NCI-H69 (cell line): Measurements from ENCODE around the gene MAP3K8.

Source experiments
- DNase-seq: peaks from one replicate; lab custom pipeline; 2025; lab: John Stamatoyannopoulos, UW

Gene MAP3K8

DNA sequence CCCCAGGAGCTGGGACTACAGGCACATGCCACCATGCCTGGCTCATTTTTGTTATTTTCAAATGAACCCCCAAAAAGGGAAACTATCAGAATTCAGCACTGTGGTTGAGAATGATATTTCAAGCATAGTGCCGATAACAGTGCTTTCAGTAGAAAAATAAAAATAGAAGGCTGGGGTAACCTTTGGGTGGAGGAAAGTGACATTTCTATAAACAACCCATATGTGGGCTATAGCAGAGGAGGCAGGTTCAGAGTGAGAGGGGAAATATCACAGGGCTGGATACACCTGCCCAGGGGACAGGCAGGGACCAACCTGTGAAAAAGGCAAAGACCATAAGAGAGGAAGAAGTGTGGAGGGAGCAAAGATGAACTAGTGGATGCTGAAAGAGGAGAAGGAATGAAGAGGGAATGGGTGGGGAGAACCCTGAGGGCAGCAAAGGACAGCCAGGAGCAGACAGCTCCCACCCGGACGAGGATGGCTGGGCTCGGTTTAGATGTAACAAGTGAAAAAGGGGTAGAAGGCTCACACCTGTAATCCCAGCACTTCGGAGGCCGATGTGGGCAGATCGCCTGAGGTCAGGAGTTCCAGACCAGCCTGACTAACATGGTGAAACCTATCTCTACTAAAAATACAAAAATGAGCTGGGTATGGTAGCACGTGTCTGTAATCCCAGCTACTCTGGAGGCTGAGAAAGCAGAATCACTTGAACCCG is 56.5 kb downstream of the MAP3K8 start:
- no peak for DNase-seq

DNA sequence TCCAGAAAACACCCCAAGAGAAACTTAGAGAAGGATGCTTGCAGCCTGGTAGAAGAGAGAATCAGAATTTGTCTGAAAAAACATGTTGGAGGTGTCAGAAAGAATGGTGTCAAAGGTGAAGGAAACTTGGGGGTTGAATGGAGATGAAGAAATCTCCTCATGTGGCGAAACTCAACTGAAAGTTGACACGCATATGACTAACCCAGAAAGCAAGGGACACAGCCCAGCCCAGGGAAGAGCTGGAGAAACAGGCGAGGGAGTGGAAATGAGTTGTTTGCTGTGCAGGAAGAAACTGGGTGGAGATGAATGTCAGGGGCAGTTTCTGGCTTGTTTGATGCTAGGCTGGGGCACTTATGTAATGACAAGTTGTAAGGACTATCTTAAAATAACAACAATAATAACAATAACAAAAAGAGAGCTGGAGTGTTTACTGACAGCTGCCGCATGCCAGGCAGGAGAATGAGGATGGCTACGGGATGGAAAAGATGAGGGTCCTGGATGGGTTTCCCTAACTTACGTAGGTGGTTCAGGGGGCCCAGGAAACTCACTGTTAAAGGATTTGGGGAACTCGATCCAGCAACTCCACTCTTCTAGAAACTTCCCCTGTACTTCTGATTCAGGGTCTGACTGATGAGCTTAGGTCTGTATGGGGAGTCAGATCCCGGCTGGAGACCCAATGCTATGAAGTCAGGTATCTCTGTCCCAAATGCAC is 57.4 kb downstream of the MAP3K8 start:
- no peak for DNase-seq

GRCh38 chr10:30491916-30492515 is 58.0 kb downstream of the MAP3K8 start:
- no peak for DNase-seq

- DNase-seq, result no peak
Observed at GRCh38 chr10:30493609-30494530, 59.9 kb downstream of the MAP3K8 start.

GRCh38 chr10:30494558-30494957 is 60.6 kb downstream of the MAP3K8 start:
- DNase-seq, result no peak

DNA sequence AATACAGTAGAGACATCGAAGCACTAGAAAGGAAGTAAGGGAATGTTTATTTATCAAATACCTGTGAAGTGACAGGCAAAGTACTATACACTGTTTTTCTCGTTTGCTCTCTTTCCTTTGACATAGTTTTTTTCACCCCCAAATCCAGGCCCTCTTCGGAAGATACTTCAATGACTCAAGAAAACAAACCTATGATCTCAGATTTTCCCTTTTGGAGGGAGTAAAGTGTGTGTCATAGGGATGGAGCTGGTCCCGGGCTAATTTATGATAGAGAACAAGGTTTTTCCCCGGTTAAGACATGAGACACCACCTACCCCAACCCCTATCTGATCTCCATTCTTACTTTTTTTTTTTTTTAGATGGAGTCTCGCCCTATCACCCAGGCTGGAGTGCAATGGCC is 61.7 kb downstream of the MAP3K8 start:
- no peak for DNase-seq

DNA sequence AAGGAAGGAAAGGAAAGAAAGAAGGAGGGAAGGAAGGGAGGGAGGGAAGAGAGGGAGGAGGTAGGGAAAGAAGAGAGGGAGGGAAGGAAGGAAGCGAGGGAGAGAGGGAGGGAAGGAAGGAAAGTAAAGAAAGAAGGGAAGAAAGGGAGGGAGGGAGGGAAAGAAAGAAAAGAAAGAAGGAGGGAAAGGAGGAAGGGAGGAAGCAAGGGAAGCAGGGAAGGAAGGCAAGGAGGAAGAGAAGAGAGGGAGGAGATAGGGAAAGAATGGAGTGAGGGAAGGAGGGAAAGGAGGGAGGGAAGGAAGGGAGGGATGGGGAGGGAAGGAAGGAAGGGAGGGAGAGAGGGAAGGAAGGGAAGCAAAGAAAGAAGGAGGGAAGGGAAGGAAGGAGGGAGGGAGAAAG is 65.8 kb downstream of the MAP3K8 start:
- DNase-seq, result no peak

DNA sequence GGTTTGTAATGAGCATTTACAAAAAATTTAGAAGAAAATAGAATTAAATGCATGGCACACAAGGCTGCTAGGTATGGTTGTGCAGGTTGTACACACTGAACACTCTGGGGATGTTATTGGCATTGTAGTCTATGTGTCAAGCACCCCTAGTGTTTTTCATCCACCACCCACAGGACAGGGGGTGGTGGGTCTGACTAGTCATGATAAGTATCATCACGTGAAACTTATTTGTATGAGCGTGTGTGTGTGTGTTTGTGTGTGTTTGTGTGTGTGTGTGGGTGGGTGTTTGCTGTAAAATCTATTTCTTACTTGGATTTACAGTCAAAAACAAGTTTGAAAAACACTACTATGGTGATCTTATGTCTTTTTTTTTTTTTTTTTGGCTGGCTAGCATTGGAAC is 66.5 kb downstream of the MAP3K8 start:
- DNase-seq, result no peak

- no peak for DNase-seq
Observed at GRCh38 chr10:30500963-30501504, 67.0 kb downstream of the MAP3K8 start.

DNA sequence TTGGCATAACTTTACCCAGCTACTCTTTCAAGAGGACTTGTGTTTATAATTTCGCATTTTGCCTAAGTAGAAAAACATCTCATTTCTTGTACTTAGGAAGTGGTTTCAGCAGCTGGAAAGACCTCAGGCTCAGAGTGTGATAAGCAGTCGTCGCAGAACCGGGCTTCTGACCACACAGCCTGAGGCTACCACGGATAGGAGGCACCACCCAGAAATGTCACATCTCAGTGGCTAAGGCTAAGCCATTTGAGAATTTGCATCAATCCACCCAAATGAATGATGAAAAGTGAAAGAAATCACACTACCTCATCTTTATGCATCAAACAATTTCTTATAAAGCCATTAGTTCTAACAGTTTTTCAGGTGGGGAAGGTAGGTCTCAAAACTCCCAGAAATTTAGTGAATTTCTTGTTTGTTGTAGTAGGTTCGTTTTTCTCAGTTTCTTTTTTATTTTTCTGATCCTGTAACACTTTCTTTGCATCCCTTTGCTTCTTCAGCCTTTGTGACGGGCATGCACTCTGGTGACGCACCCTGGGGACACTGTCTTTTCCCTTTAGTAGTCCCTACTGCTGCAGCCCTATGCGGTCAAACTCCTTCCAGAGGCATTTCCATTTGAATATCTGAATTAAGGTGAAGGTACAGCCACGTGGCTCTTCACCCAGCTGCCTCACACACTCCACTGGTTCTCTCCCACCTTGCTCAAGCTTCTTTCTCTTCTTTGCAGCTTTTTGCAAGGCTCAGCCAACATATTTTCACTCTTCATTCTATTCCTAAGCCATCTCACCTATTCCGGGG is 68.5 kb downstream of the MAP3K8 start:
- no peak for DNase-seq

- no peak for DNase-seq
Observed at GRCh38 chr10:30503700-30504266, 69.8 kb downstream of the MAP3K8 start.

DNA sequence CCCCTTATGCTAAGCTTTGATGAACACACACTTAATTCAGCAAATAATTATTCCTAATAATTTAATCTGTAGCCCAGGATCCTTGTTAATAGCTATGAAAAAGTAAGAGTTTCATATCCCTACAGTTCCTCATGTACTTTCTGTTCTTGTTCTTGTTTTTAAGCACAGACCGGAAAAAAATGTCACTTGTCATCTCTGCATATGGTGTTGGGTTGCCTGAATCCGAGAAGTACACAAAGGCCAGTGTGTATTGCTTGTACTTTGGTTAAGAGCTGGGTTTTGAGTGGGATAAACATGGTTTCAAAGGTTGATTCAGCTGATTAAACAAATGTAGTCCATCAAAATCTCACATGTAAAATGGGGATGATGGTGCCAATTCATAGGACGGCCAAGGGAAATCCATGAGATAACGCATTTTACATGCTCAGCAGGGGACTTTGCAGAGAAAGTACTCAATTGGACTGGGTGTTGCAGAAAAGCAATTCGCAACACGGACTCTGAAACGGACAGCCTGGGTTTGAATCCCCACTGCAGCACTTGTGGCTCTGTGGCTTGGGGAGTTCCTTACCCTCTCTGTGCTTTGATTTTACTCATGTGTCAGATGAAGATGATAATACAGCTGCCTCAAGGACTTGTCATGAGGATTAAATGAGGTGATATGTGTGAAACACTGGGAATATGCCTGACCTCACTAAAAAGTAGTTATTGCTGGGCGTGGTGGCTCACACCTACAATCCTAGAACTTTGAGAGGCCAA is 71.7 kb downstream of the MAP3K8 start:
- no peak for DNase-seq

- no peak for DNase-seq
Observed at GRCh38 chr10:30509508-30509907, 75.5 kb downstream of the MAP3K8 start.

GRCh38 chr10:30510184-30510931 is 76.4 kb downstream of the MAP3K8 start:
- no peak for DNase-seq

- DNase-seq, result no peak
Observed at GRCh38 chr10:30510932-30511700, 77.1 kb downstream of the MAP3K8 start.
